H1 (cell line): ENCODE results near the gene PDE6D. TPM values are rescaled to one million over a fixed set of nuclear protein-coding genes. Genes with fewer than 3 reads are reported as not detected.

Source experiments
- POLR2A ChIP-seq, 2 experiments: IDR thresholded peaks; 1 replicate in 1 of 2; 2 replicates in 1 of 2; pipeline ENCODE4 v1.6.1; 2011; ENCODE audit warnings: low read depth in 2 of 2, low read length in 2 of 2, mild to moderate bottlenecking in 2 of 2; ENCODE audit errors: control extremely low read depth in 1 of 2
- SIN3A ChIP-seq, 2 experiments: IDR thresholded peaks in 1 of 2; conservative IDR thresholded peaks in 1 of 2; 2 replicates each; pipeline ENCODE4 v1.6.1; 2011 to 2012; ENCODE audit warnings: low read length in 2 of 2, improper control_type of control experiment in 1 of 2, low read depth in 1 of 2, mild to moderate bottlenecking in 1 of 2
- polyA plus RNA-seq, 7 experiments: library from polyadenylated mRNA; depleted of rRNA in 3 of 7; stranded (reverse) in 5 of 7; unstranded in 2 of 7; fragments of >200 nt in 5 of 7; fragments of 200-250 nt in 2 of 7; gene quantifications; 1 replicate in 5 of 7; 2 replicates in 1 of 7; 4 replicates in 1 of 7; pipeline versions ENCODE4 v1.2.1 to v1.2.3, GENCODE V29; 2011 to 2013; ENCODE audit warnings: missing spikeins in 2 of 7, mixed read lengths in 2 of 7
- total RNA-seq: library from RNA; stranded (reverse); fragmentation: NEBNext Ultra II Directional; extraction: Animal tissue kit (Norgen Biotek cat#: 25700); gene quantifications from 2 replicates; pipeline ENCODE4 v1.2.1, GENCODE V29; 2021

The PDE6D gene
- total and polyA plus RNA-seq, 2 of the 8 experiments (the other 6 are each of a cell fraction or from before 2014, with no cell fraction given), result 33.7 to 63.9 TPM

DNA sequence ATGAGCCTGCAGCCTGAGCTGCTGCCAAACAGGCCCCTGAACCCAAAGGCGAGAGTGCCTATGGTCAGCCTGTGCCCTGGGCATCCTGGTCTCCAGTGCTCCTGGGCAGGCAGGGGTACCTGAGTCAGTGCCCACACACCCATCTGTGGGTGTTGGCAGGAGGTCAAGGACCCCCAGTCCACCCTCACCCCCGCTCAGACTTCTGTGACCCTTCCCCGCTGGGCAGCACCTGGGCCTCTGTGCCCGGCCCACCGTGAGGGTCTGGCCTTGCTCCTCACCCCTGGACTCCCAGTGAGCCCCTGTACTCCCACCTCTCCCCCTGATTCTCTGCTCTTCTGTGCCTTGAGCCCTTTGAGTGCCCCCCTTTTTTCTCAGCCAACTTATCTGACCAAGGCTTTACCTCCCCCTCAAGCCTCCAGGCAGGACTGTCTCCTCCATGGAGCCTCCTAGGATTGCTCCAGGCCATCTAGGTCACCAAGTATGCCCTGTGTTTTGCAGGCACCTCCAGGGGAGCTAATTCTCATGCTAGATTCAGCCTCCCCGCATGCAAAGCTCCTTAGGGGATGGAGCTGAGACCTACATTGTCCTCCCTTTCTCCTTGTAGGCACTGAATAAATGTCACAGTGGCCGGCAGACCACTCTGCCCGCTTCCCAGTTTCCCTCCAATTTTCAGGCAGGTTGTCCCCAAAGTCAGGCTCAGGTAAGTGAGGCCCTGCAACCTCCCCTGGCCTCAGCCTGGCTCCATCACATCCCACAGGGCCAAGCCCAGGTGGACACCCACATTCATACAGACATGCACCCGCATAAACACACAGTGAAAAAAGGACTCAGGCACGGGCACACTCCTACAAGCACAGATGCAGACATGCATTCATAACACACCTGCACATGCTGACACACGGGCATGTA, 94.6 kb downstream of the PDE6D start (continued):
- TF ChIP-seq SIN3A (conservative IDR thresholded peaks at IDR 0.05 in 1 of 2, IDR thresholded peaks at IDR 0.05 in 1 of 2; ENCODE audit: low read depth in 1 of 2, low read length in 2 of 2) (no peak), POLR2A (IDR thresholded peaks at IDR 0.05; ENCODE audit: control extremely low read depth in 1 of 2, low read depth in 2 of 2, low read length in 2 of 2) (no peak)
